Stimulated activated CD8-positive, alpha-beta memory T cell treated with anti-CD3 and anti-CD28 coated beads, Interleukin-15, amount 100 ng/mL, for 24 hours (primary cell): ENCODE measurements around the gene ATR.
"Not testable (repeated sequence)": the region's sequence is repeated elsewhere in the genome, so short reads cannot be mapped to it uniquely, and the experiment has no call there.

Experiments
- DNase-seq: peaks from one replicate; pipeline ENCODE4 v3.0.0-alpha.2; 2020; ENCODE audit warnings: low read depth

Gene ATR

DNA sequence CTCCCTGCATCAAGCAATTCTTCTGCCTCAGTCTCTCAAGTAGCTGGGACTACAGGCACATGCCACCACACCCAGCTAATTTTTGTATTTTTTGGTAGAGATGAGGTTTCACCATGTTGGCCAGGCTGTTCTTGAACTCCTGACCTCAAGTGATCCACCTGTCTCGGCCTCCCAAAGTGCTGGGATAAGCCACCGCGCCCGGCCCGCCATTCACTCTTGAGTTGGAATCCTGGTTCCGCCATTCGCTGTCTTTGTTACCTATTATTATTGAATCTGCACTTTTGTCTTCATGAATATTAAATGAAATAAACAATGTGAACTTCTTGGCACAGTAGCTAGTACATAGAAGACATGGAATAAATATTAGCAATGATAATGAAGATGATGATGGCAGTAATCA lies 13.7 kb upstream of the ATR start:
- not testable (repeated sequence) for DNase-seq

DNA sequence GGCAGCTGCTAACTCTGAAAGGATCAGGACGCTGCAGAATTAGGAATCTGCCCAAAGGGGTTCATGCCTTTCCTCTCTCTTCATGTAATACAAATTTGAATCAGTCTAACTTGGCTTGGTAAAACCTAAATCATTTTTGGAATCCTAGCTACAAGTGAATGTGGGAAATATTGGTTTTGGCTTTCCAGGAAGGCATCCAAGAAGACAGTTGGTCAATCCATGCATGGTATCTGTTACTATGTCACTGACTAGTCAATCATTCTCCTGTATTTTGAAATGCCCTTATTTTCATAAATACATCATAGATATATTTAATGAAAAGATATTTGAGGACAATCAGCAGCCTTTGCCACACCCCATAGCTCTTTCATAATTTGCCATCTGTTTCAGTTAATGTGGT lies 10.2 kb upstream of the ATR start:
- no peak for DNase-seq

DNA sequence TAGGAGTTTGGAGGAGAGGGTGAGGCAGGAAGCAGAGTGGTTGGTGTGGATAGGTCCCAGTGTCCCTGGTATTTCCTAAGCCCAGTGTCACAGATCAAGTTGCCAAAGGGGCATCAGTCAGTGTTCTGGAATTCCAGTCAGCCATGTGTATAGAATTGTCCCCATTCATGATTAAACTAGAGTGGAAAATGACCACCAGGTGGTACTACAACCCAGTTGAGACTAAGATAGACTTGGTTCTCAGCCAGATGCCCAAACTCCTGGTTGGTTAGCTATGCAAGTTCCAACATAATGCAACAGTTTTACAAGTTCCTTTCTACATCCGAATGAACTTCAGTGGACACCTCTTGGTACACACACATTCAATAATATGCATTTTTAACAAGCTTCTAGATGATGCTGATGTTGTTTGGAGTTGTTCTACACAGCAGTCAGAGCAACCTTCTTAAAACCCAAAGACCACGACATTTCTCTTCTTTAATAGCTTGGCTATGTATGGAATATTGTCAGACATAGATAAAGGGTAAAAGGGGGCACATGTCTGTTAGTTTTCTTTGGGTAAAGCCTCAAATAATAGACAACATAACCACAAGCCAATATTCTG lies 8.4 kb upstream of the ATR start:
- no peak for DNase-seq

DNA sequence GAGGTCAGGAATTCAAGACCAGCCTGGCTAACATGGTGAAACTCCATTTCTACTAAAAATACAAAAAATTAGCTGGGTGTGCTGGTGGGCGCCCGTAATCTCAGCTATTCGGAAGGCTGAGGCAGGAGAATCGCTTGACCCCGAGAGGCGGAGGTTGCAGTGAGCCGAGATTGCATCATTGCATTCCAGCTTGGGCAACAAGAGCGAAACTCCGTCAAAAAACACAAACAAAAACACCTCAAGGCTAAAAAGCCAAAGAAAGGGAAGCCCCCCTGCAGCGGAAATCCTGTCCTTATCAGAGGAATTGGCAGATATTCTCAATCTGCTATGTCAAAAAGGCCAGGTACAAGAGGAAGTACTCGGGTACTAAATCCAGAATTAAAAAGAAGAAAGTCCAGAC lies 2.5 kb upstream of the ATR start:
- not testable (repeated sequence) for DNase-seq

DNA sequence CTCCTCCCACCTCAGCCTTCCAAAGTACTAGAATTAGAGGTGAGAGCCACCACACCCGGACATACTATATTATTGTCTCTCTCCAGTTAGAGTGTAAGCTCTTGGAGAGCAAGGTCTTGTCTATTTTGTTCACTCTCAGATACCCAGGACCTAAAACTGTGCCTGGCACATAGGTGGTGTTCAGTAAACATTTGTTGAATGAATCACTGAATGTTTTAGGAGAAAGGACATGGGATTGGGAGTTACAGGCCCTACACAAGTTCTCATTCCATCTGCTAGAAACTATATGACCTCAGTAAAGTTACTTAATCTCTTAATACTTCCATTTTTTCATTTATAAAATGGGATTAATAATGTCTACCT lies 1.5 kb upstream of the ATR start:
- no peak for DNase-seq

DNA sequence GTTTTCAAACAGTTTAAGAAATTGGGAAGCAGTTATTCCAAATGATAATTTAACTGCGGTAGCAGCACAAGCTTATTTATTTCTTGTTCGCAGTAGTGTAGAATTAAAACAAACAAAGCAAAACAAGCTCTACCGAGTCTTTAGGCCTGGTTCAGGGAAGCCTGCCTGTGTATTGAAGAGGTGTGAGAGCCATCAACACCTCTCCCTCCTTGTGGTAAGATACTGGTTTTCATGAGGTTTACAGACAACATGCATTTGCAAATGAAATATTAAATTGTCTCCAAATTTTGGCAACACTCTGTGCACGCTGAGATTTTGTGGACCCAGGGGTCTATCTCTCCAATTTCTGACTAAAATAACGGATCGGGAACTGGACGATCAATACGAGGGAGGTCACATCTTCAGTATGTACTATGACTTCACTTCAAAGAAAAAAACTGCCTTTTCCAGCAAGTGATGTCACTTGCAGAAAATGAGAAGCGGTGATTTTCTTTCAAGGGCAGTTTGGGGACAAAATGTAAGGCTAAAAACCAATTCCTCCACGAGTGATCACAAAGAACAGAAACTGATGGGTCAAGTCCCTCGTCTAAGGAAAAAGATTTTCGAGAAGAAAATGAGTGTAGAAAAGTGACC lies 721 bp downstream of the ATR start:
- DNase-seq: no peak

DNA sequence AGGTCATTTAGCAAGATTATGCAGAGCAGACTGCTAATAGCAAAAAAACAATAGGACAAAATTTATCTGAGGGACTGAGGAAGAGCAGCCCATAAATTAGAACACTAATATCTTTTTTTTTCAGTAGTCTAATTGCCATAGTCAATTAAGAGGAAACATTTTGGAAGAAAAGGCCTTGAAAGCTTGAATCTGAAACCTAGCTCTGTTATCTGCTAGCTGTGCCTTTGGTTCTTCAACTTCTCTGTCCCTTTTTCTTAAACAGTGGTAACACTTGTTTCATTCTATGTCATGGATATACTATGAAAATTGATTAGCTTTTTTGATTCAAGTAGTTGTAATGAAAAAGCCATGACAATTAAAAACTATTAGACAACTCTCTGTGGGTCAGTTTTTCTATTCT lies 1.7 kb downstream of the ATR start:
- no peak for DNase-seq

DNA sequence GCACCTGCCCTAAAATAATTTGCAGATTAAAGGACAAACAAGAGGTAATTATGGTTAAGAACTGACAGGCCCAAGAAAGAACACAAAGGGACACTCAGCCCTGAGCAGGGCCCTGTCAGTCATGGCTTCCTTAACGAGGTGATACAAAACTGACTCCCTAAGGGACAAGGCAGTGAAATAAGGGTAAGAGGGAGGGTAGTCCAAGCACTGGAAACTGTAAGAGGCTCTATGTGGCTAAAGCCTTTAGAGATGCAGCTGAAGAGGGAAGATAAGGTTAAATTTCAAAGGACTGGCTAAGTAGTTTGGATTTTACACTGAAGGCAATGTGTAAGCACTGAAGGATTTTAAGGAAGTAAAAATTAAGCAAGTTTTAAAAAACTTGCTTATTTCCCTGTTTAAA lies 3.9 kb downstream of the ATR start:
- DNase-seq: no peak

DNA sequence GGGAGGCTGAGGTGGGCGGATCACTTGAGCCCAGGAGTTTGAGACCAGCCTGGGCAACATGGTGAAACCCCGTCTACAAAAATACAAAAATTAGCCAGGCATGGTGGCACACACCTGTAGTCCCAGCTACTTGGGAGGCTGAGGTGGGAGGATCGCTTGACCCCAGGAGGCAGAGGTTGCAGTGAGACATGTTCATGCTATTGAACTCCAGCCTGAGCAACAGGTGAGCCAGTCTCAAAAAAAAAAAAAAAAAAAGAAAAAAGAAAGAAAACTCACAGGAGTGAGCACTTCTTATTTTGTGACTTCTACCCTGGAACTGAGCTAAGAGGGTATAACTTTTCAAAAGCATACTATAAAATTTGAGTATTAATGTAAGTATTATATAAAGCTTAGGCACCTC lies 4.3 kb downstream of the ATR start:
- not testable (repeated sequence) for DNase-seq

DNA sequence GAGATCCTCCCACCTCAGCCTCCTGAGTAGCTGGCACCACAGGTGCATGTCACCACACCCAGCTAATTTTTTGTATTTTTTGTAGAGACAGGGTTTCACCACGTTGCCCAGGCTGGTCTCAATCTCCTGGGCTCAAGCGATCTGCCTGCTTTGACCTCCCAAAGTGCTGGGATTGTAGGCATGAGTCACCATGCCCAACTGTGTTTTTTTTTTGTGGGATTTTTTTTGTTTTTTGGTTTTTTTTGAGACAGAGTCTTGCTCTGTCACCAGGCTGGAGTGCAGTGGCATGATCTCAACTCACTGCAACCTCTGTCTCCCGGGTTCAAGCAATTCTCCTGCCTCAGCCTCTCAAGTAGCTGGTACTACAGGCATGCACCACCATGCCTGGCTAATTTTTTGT lies 9.1 kb downstream of the ATR start:
- not testable (repeated sequence) for DNase-seq

DNA sequence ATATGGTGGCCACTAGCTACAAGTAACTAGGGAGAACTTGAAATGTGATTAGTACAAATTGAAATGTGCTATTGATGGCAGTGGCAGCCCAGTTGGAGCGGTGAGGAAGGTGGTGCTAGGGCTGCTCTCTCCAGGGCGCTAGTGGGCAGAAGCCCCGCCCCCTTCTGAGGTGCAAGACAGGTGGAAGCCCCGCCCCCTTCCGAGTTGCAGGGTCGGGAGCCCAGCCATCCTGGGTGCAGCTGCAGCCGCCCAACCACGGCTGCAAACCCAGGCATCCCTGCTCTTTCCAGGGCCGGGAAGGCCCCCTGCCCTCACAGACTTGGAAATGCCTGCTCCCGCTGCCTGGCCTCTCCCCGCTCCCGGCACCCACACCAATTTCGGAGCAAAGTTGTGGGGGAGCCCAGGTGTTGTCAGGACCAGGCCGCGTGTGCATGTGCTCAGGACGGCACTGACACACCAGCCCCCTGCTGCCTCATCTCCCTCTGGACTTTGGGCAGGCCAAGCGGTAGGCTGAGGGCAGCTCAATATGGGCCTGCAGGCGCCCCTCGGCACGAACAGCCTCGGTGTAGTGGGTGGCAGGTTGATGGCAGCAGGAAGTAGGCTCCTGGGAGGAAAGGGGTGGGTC lies 10.0 kb downstream of the ATR start:
- DNase-seq: no peak

DNA sequence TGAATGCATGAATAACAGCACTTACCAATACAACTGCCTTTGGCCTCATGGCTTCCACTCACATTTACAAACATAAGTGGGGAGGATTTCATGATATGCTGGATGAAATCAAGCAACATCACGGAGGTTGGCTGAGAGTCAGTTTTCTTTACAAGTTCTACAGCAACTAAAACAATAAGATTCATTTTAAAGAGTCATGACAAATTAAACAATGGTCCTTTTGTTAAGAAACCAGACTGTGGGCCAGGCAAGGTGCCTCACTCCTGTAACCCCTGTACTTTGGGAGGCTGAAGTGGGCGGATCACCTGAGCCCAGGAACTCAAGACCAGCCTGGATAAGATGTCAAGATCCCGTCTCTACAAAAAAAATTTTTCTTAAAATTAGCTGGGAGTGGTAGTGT lies 12.4 kb downstream of the ATR start:
- no peak for DNase-seq

DNA sequence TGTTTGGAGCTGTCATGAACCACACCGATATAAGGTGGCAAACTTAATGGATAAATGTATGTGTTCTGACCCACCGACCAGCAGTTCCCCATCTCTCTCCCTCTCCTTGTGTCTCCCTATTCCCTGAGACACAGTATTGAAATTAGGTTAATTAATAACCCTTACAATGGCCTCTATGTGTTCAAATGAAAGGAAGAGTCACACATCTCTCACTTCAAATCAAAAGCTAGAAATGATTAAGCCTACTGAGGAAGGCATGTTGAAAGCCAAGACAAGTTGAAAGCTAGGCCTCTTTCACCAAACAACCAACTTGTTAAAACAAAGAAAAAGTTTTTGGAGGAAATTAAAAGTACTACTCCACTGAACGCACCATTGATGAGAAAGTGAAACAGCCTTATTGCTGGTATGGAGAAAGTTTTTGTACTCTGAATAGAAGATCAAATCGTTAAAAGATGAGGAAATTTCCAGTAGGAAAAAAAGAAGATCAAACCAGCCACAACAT lies 15.0 kb downstream of the ATR start:
- DNase-seq: no peak

DNA sequence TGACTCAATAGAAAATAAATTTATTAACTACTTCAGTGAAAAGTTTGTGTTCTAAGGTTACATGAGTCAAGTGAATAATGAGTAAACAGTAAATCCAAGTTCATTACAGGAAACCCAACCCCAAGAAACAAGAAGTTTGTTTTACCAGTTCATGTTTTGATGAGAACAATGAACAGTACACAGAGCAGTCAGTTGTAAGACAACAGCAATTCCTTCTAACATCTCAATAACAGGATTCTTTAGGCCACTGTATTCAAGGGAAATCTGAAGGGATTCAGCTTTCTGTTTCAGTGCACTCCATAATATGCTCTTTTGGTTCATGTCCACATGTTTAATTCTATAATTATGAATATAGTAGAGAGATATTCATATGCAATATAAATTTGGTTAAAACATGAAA lies 18.4 kb downstream of the ATR start:
- DNase-seq: no peak

DNA sequence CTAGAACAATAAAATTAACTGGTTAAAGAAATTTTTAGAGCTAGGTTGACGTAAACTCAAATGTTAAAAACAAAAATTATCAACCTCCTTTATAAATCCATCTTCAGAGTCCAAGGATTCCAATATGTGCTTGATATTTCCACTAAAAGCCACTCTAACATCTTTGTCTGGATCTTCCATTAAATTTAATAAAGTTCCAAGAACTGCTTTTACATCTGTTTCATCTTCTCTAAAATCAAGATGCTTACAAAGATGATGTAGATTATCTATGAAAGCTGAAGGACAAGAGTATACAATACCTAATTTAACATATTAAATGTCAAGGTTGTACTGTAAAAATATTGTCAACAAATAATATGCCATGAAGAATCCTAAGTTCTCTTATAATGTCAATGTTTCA lies 24.8 kb downstream of the ATR start:
- no peak for DNase-seq

DNA sequence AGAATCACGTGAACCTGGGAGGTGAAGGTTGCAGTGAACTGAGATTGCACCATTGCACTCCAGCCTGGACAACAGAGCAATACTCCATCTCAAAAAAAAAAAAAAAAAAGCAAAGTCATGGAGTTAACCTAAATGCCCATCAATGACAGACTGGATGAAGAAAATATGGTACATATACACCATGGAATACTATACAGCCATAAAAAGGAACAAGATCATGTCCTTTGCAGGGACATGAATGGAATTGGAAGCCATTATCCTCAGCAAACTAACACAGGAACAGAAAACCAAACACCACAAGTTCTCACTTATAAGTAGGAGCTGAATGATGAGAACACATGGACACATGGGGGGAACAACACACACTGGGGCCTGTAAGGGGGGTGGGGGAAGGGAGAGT lies 26.0 kb downstream of the ATR start:
- DNase-seq: not testable (repeated sequence)

DNA sequence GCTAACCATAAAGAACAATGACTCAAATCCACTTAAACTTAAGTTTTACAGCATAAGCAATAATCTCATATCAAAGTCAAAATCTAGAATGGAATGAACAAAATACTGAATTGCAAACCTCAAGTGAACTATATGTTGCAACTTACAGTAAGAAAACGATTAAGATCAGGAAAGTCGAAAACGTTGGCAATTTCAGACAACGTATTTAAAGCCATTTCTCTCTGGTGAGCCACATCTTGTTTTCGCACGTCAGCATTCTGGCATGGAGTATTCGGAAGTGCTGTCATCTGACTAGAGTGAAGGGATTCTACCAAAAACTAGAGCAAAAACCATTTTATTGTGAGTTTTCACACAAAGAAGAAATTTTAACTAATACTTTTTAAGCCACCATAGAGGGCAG lies 28.5 kb downstream of the ATR start:
- DNase-seq: no peak

DNA sequence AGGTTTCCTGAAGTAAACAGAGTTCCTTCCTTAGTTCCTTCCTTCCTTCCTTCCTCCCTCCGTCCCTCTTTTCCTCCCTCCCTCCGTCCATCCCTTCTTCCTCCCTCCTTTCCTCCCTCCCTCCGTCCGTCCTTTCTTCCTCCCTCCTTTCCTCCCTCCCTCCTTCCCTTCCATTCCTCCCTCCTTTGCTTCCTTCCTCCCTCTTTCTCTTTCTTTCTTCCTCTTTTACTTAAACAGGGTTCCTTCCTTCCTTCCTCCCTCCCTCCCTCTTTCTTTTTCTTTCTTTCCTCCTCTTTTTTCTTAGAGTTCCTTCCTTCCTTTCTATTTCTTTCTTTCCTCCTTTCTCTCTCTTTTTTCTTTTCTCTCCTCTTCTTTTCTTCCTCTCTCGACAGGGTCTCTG lies 35.2 kb downstream of the ATR start:
- DNase-seq: no peak

DNA sequence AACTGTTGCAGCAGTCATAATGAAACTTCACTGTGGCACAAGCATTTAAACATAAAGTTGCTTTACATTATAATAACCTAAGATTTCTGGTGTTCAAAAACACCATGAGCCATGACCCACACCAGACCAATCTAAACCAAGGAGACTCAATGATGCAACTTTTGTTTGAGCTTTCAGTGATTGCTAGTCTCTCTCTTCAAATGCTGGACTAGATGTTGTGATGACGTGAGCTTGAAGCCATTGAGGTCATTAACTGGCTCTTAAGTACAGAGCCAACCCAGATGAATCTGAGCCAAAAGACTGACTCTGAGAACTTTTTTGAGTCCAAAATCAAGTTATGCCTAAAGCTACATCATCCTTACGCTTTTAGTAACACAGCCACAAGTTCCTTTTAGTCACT lies 36.5 kb downstream of the ATR start:
- no peak for DNase-seq

DNA sequence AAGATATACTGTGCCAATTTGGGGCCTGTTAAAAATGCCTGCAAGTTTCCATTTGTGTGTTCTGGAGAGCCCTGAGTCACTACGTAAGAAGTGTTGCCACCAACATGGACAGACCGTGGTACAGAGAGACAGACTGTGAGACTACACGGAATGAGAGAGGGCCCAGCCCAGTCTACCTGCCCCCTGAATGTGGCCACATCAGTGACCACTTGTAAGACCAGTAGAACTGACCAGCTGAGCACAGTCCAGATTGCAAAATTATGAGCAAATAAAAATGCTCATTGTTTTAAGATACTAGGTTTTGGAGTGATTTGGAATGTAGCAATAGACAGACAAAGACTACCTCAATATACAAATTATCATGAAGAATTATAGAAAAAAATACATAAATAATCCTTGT lies 42.0 kb downstream of the ATR start:
- DNase-seq: no peak

DNA sequence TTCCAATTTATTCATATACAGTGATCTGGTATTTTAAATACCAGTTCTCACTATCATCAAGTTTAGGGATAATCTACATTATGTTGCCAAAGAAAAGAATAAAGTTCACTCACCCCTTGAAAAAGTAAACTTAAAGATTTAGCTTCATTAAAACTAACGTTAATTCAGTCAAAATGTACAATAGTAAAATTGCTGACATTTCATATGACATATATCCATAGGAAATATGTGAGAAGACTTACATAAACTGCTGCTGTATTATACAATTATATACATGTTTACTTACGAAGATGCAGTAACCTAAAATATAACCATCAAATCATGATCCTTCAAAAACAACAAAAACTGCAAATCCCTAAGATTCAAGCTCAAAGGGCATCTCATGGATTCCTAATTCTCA lies 44.0 kb downstream of the ATR start:
- DNase-seq: no peak

DNA sequence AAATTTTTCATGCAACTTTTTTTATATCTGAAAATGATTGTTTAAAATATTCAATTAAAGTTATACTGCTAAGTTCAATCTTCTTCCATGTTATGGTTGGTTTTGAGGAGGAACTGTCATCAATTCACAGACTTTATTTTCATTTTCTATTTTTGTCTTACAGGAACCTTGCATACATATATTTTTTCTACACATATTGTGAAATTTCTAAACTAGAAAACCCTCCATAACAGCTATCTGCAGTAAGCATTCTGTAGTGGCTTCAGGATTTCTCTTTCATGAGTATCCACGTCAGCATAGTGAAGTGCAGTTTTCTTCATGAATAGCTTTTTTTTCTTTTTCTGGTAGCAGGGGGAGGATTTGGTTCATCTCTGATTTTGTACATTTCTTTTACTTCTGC lies 48.2 kb downstream of the ATR start:
- no peak for DNase-seq

DNA sequence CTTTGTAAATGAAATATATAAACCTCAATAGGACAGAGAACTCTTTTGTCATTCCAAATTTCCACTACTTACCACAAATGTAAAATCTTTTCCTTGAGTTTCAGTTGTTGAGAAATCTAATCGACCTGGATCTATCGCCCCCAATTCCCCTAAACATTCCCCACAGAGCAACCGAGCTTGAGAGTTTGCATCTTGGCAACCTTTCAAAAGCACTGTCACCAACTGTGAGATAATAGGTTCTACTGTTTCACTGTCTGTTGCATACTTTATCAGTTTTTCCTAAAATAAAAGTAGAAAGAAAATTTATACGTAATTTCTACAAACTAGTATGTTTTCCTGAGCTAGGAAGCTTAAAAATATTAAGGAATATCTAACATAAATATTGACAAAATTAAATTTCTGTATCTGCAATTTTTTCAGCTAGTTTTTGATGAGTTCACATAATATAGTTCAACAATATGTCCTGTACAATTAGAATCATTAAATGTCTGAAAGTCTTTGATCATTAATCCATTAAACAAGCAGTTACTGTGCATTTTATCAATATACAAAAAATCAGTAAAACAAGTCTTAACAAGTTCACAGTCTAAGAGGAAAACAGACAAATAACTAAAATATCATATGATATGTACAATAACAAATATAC lies 54.5 kb downstream of the ATR start:
- no peak for DNase-seq
